Upper lobe of left lung (tissue), 4 donors: Measurements from ENCODE around the gene HSPA1L.

Experiments used
- EP300 ChIP-seq, 4 donors: sonication (generic); formaldehyde crosslinking; IDR thresholded peaks; one replicate each; pipeline ENCODE4 v1.5.1; 2017; ENCODE audit warnings: antibody characterized with exemption in 4 of 4, control low read depth in 2 of 4
- POLR2A ChIP-seq, 4 donors: fragments of 450-650 bp; IDR thresholded peaks; one replicate each; pipeline ENCODE4 v1.5.1; 2016 to 2017; ENCODE audit warnings: antibody characterized with exemption in 4 of 4, mild to moderate bottlenecking in 2 of 4
- POLR2AphosphoS5 ChIP-seq, 2 donors: sonication (generic); formaldehyde crosslinking; IDR thresholded peaks; one replicate each; pipeline ENCODE4 v1.5.1; 2017; ENCODE audit warnings: antibody characterized with exemption in 2 of 2
- TF ChIP-seq, protein P1 (sequence below), 6 experiments: fragments of 450-650 bp in 4 of 6; fragments of 200-600 bp in 2 of 6; sonication (generic) in 2 of 6; IDR thresholded peaks; one replicate each; pipeline ENCODE4 v1.5.1; 2016 to 2019; ENCODE audit warnings: antibody characterized with exemption in 6 of 6

DNA sequence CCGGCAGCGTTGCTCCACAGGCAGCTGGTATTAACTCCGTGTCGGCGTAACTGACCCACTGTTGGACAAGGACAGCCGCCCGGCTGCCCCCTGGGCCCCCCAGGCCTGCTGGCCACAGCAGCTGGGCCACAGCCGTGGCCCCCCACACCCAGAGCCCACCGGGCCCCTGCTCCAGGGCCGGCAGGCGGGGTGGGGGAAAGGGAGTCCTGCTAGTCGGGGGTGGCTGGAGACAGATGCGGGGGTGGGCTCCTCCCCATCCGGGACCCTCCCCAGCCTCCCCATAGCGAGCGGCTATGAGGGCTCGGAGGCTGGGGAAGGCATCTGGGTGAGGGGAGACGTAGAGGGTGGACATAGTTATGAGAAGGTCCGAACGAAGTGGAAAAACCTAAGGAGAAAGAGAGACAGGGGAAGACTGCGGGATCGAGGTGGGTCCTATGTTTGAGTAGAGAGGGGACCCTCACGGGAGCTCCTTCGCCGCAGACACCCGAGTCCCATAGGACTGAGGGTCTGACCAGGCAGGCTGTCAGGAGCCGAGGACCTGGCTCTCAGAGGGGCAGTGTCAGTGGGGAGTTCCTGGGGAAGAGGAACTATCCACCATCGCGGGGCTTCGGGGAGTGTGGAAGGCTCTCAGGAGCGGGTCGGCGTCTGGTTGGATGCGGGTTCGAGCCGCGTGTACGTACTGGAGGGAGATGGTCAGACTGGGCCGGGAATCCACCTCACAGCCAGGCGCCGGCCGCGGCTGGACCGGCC, 20.0 kb downstream of the HSPA1L start:
- TF ChIP-seq, protein P1, sequence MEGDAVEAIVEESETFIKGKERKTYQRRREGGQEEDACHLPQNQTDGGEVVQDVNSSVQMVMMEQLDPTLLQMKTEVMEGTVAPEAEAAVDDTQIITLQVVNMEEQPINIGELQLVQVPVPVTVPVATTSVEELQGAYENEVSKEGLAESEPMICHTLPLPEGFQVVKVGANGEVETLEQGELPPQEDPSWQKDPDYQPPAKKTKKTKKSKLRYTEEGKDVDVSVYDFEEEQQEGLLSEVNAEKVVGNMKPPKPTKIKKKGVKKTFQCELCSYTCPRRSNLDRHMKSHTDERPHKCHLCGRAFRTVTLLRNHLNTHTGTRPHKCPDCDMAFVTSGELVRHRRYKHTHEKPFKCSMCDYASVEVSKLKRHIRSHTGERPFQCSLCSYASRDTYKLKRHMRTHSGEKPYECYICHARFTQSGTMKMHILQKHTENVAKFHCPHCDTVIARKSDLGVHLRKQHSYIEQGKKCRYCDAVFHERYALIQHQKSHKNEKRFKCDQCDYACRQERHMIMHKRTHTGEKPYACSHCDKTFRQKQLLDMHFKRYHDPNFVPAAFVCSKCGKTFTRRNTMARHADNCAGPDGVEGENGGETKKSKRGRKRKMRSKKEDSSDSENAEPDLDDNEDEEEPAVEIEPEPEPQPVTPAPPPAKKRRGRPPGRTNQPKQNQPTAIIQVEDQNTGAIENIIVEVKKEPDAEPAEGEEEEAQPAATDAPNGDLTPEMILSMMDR (IDR thresholded peaks at IDR 0.05), result no peak
- TF ChIP-seq POLR2AphosphoS5 (IDR thresholded peaks at IDR 0.05) (no peak), POLR2A (IDR thresholded peaks at IDR 0.05) (peak in 1 of 4 donors; percentile 27), EP300 (IDR thresholded peaks at IDR 0.05) (no peak)
